SK-N-SH treated with all-trans-retinoic acid at 6 μM for 48 hours (cell line): ENCODE data around the gene RABGAP1L.

Experiments used
- ATAC-seq: fragments of 200-7000 bp; cut with Tn5 transposase; 3 replicates; pipeline ENCODE4 v1.9.1; 2020; ENCODE audit warnings: mild to moderate bottlenecking, moderate library complexity
- BACH2 ChIP-seq: fragments of 250-450 bp; sonication (Bioruptor Pico); IDR thresholded peaks from 2 replicates; pipeline ENCODE4 v1.9.0; 2021; ENCODE audit warnings: mild to moderate bottlenecking, borderline replicate concordance
- CSDC2 ChIP-seq: fragments of 250-450 bp; sonication (Bioruptor Pico); IDR thresholded peaks from 2 replicates; pipeline ENCODE4 v1.5.0; 2020; ENCODE audit warnings: mild to moderate bottlenecking, moderate library complexity
- GLIS3 ChIP-seq: fragments of 250-450 bp; sonication (Bioruptor Pico); IDR thresholded peaks from 2 replicates; pipeline ENCODE4 v1.5.0; 2020; ENCODE audit warnings: mild to moderate bottlenecking, moderate library complexity
- ISL1 ChIP-seq: fragments of 250-450 bp; sonication (Bioruptor Pico); IDR thresholded peaks from 2 replicates; pipeline ENCODE4 v2.1.2; 2022; ENCODE audit warnings: mild to moderate bottlenecking, moderate library complexity
- OSR1 ChIP-seq: fragments of 250-450 bp; sonication (Bioruptor Pico); IDR thresholded peaks from 2 replicates; pipeline ENCODE4 v1.8.0; 2022; ENCODE audit warnings: moderate library complexity, mild to moderate bottlenecking, inconsistent platforms
- PPARA ChIP-seq: fragments of 250-450 bp; sonication (Bioruptor Pico); IDR thresholded peaks from 2 replicates; pipeline ENCODE4 v1.5.0; 2020; ENCODE audit warnings: mild to moderate bottlenecking, borderline replicate concordance
- SNAI2 ChIP-seq: fragments of 250-450 bp; sonication (Bioruptor Pico); IDR thresholded peaks from 2 replicates; pipeline ENCODE4 v1.5.0; 2020; ENCODE audit warnings: mild to moderate bottlenecking, moderate library complexity
- TCF4 ChIP-seq: fragments of 250-450 bp; sonication (Bioruptor Pico); IDR thresholded peaks from 2 replicates; pipeline ENCODE4 v1.8.0; 2021; ENCODE audit warnings: mild to moderate bottlenecking, moderate library complexity, borderline replicate concordance
- TOX ChIP-seq: fragments of 250-450 bp; sonication (Bioruptor Pico); IDR thresholded peaks from 2 replicates; pipeline ENCODE4 v1.8.0; 2021; ENCODE audit warnings: mild to moderate bottlenecking, moderate library complexity, borderline replicate concordance
- ZFP3 ChIP-seq: fragments of 250-450 bp; sonication (Bioruptor Pico); IDR thresholded peaks from 2 replicates; pipeline ENCODE4 v1.5.0; 2020; ENCODE audit warnings: mild to moderate bottlenecking, moderate library complexity
- ZNF565 ChIP-seq: fragments of 450-650 bp; formaldehyde crosslinking; conservative IDR thresholded peaks from 2 replicates; pipeline ENCODE4 v1.5.0; 2020; ENCODE audit warnings: low read depth, mild to moderate bottlenecking, moderate library complexity
- ZNF70 ChIP-seq: fragments of 450-650 bp; formaldehyde crosslinking; IDR thresholded peaks from 2 replicates; pipeline ENCODE4 v1.5.0; 2020; ENCODE audit warnings: mild to moderate bottlenecking, moderate library complexity
- ZNF8 ChIP-seq: fragments of 450-650 bp; formaldehyde crosslinking; IDR thresholded peaks from 2 replicates; pipeline ENCODE4 v1.5.0; 2020; ENCODE audit warnings: mild to moderate bottlenecking, moderate library complexity
- TF ChIP-seq, protein P1 (sequence below): fragments of 250-450 bp; sonication (Bioruptor Pico); IDR thresholded peaks from 2 replicates; pipeline ENCODE4 v1.5.0; 2020; ENCODE audit warnings: mild to moderate bottlenecking, moderate library complexity
- TF ChIP-seq, protein P2 (sequence below): fragments of 250-450 bp; sonication (Bioruptor Pico); IDR thresholded peaks from 2 replicates; pipeline ENCODE4 v1.5.1; 2021; ENCODE audit warnings: mild to moderate bottlenecking, moderate library complexity
- TF ChIP-seq, protein P3 (sequence below): fragments of 250-450 bp; sonication (Bioruptor Pico); IDR thresholded peaks from 2 replicates; pipeline ENCODE4 v1.8.0; 2020; ENCODE audit warnings: mild to moderate bottlenecking, moderate library complexity, borderline replicate concordance
- TF ChIP-seq, protein P4 (sequence below): fragments of 250-450 bp; sonication (Bioruptor Pico); IDR thresholded peaks from 2 replicates; pipeline ENCODE4 v1.8.0; 2021; ENCODE audit warnings: low read depth, mild to moderate bottlenecking, moderate library complexity, borderline replicate concordance

RABGAP1L gene

DNA sequence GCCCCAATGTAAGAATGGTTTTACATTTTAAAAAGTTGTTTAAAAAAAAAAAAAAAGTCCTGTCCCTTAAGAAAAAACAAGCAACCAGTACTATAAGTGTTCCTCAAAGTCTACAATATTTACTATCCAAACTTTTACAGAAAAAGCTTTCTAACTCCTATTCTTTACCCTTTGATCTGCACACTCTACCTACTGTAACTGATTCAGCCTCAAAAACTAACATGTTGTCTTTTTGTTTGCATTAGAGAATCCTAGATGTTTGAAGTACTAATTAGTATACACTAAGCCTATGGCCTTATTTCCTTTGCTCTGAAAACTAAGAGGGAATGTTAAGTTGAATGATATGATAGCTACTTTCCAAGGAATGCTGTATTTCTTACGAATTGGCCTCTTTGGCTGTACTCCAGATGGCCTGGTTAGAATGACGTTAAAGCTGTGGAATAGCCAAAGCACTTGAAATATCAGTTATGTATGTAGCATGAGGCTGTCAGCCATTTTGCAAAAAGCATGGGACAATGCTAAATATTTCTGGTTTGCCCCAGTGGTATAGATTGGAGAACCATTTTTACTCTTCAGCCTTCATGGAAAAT is 523.2 kb downstream of the RABGAP1L start:
- TF ChIP-seq TOX (CRISPR knock-in tag) = no peak; the same call in 1 of the 2 replicates
- TF ChIP-seq ISL1 = peak; percentile 43
- no peak for TF ChIP-seq ZNF565 (CRISPR knock-in tag)
- TF ChIP-seq BACH2 (CRISPR knock-in tag) = no peak
- TF ChIP-seq, protein P1, sequence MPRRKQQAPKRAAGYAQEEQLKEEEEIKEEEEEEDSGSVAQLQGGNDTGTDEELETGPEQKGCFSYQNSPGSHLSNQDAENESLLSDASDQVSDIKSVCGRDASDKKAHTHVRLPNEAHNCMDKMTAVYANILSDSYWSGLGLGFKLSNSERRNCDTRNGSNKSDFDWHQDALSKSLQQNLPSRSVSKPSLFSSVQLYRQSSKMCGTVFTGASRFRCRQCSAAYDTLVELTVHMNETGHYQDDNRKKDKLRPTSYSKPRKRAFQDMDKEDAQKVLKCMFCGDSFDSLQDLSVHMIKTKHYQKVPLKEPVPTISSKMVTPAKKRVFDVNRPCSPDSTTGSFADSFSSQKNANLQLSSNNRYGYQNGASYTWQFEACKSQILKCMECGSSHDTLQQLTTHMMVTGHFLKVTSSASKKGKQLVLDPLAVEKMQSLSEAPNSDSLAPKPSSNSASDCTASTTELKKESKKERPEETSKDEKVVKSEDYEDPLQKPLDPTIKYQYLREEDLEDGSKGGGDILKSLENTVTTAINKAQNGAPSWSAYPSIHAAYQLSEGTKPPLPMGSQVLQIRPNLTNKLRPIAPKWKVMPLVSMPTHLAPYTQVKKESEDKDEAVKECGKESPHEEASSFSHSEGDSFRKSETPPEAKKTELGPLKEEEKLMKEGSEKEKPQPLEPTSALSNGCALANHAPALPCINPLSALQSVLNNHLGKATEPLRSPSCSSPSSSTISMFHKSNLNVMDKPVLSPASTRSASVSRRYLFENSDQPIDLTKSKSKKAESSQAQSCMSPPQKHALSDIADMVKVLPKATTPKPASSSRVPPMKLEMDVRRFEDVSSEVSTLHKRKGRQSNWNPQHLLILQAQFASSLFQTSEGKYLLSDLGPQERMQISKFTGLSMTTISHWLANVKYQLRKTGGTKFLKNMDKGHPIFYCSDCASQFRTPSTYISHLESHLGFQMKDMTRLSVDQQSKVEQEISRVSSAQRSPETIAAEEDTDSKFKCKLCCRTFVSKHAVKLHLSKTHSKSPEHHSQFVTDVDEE (CRISPR knock-in tag) = no peak
- no peak for TF ChIP-seq GLIS3
- peak; percentile 64 for ATAC-seq

DNA sequence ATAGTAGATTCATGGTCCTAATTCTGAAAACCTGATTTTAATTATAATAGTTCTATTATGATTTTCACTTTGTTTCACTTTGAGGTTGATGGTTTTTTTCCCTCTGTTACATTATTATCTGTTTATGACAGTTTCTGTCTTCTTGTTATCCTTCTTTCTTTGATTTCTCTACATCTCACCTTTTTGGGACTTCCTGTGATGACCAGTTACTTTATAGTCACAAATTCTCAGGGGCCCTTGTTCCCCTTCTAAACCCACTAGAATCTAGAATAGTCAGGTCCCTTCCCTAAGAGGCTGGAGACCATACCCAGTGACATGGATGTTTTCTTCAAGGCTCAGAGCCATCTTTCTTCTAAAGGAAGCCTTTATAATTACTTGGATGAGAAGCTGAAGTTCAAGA is 526.9 kb downstream of the RABGAP1L start:
- ATAC-seq = no peak

DNA sequence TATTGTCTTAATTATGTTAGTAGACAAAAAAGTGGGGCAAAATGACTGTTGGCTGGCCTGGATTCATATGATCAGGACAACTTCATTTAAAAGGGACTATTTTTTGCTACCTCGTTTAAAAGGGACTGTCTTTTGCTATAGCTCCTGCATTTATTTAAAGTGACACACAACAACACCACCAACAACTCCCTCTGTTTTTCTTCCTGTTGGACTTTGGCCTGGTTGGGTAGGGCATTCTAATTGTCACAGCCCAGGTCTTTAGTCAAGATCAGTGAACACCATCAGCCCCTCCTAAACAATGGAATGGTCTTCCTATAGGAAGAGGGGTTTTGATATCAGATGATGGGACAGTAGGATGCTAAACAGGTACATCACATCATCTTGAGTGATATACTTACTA is 530.2 kb downstream of the RABGAP1L start:
- no peak; the same call in 2 of the 3 replicates for ATAC-seq
- TF ChIP-seq ZNF70 (no peak), ZFP3 (CRISPR knock-in tag) (no peak), SNAI2 (CRISPR knock-in tag) (no peak), ZNF565 (CRISPR knock-in tag) (no peak), ZNF8 (CRISPR knock-in tag) (no peak)

More for the DNA sequence above, 526.9 kb downstream of the RABGAP1L start:
- TF ChIP-seq GLIS3 (no peak), ISL1 (no peak), ZFP3 (CRISPR knock-in tag) (no peak), TOX (CRISPR knock-in tag) (no peak), CSDC2 (CRISPR knock-in tag) (no peak), SNAI2 (CRISPR knock-in tag) (no peak)
- TF ChIP-seq, protein P2, sequence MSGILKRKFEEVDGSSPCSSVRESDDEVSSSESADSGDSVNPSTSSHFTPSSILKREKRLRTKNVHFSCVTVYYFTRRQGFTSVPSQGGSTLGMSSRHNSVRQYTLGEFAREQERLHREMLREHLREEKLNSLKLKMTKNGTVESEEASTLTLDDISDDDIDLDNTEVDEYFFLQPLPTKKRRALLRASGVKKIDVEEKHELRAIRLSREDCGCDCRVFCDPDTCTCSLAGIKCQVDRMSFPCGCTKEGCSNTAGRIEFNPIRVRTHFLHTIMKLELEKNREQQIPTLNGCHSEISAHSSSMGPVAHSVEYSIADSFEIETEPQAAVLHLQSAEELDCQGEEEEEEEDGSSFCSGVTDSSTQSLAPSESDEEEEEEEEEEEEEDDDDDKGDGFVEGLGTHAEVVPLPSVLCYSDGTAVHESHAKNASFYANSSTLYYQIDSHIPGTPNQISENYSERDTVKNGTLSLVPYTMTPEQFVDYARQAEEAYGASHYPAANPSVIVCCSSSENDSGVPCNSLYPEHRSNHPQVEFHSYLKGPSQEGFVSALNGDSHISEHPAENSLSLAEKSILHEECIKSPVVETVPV (CRISPR knock-in tag) = no peak
- TF ChIP-seq, protein P3, sequence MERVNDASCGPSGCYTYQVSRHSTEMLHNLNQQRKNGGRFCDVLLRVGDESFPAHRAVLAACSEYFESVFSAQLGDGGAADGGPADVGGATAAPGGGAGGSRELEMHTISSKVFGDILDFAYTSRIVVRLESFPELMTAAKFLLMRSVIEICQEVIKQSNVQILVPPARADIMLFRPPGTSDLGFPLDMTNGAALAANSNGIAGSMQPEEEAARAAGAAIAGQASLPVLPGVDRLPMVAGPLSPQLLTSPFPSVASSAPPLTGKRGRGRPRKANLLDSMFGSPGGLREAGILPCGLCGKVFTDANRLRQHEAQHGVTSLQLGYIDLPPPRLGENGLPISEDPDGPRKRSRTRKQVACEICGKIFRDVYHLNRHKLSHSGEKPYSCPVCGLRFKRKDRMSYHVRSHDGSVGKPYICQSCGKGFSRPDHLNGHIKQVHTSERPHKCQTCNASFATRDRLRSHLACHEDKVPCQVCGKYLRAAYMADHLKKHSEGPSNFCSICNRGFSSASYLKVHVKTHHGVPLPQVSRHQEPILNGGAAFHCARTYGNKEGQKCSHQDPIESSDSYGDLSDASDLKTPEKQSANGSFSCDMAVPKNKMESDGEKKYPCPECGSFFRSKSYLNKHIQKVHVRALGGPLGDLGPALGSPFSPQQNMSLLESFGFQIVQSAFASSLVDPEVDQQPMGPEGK (CRISPR knock-in tag) = no peak

DNA sequence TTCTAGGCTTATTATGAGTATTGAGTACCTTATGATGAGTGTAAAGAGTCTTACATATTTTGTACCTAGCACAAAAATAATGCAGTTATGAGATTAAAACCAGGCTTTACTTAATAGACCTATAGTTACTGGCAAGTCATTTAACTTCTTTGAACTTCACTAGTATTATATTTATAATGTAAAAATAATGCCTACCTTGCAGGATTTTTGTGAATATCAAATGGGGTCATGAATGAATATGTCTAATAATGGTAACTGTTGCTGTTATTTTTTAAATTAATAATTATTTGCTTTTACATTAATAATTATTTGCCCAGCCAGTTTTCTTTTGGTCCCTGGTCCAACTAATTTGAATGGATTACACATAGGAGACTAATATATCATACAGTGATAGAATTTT is 530.9 kb downstream of the RABGAP1L start:
- ATAC-seq = no peak
- TF ChIP-seq PPARA (CRISPR knock-in tag) = no peak
- TF ChIP-seq TCF4 (CRISPR knock-in tag) = no peak
- no peak for TF ChIP-seq ZNF70
- no peak for TF ChIP-seq CSDC2 (CRISPR knock-in tag)
- TF ChIP-seq, protein P2 (CRISPR knock-in tag) = no peak
- TF ChIP-seq, protein P4, sequence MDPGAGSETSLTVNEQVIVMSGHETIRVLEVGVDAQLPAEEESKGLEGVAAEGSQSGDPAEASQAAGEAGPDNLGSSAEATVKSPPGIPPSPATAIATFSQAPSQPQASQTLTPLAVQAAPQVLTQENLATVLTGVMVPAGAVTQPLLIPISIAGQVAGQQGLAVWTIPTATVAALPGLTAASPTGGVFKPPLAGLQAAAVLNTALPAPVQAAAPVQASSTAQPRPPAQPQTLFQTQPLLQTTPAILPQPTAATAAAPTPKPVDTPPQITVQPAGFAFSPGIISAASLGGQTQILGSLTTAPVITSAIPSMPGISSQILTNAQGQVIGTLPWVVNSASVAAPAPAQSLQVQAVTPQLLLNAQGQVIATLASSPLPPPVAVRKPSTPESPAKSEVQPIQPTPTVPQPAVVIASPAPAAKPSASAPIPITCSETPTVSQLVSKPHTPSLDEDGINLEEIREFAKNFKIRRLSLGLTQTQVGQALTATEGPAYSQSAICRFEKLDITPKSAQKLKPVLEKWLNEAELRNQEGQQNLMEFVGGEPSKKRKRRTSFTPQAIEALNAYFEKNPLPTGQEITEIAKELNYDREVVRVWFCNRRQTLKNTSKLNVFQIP = no peak
- TF ChIP-seq, all 23 proteins: peak for 0

DNA sequence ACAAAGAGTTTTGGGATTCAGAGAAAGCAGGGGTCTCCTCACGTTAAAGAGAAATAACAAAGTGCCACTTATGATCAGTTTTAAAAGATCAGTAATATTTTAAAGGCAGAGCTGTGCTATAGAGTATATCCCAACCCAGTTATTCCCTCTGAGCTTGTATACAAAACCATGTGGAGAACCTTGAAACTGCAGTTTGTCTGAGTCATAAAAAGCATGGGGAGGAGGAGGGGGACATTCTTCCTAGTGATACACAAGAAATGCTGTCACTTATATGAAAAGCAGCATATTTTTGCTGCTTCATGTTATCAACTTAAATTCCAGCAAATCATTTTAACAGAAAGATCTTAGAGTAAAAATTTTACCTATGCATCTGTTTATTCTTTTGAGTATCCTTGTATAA is 533.0 kb downstream of the RABGAP1L start:
- no peak for TF ChIP-seq ZNF8 (CRISPR knock-in tag)
- 0 out of 2 replicates have a peak, but pooled peaks have one; percentile 12 for TF ChIP-seq TOX (CRISPR knock-in tag)
- 0 out of 2 replicates have a peak, but pooled peaks have one; percentile 58 for TF ChIP-seq OSR1 (CRISPR knock-in tag)
- peak; percentile 98 for ATAC-seq
